ENCODE data around the gene MAPK10. TPM values are rescaled to one million over a fixed set of nuclear protein-coding genes. Genes with fewer than 3 reads are reported as not detected.

The MAPK10 gene
- total RNA-seq, 2 donors from 2014 or later, result 49.7 to 64.9 TPM

DNA sequence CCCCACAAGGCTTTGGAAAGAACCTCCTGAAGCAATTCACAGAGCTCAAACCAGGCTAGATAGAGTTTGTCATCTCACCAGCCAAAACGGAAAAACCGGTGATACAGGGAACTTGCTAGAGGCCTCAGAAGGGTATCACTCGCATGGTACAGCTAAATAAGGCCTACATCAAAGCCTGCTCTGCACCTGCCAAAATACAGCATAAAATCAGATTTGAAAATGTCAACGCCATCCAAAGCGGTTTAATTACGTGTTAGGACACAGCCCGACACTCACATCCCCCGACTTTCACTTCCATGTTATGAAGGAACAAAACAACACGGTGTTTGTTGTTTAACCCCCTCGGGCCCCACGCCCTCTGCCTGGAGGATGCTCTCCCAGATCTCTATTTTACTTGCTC is 65.0 kb downstream of the MAPK10 start:
- no peak for DNase-seq (ENCODE audit: low spot score)
- WGBS, result 42% methylated on average over 11 of the region's 11 CpGs
- TF ChIP-seq POLR2A (IDR thresholded peaks at IDR 0.05), result no peak
- TF ChIP-seq, protein P1, sequence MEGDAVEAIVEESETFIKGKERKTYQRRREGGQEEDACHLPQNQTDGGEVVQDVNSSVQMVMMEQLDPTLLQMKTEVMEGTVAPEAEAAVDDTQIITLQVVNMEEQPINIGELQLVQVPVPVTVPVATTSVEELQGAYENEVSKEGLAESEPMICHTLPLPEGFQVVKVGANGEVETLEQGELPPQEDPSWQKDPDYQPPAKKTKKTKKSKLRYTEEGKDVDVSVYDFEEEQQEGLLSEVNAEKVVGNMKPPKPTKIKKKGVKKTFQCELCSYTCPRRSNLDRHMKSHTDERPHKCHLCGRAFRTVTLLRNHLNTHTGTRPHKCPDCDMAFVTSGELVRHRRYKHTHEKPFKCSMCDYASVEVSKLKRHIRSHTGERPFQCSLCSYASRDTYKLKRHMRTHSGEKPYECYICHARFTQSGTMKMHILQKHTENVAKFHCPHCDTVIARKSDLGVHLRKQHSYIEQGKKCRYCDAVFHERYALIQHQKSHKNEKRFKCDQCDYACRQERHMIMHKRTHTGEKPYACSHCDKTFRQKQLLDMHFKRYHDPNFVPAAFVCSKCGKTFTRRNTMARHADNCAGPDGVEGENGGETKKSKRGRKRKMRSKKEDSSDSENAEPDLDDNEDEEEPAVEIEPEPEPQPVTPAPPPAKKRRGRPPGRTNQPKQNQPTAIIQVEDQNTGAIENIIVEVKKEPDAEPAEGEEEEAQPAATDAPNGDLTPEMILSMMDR (IDR thresholded peaks at IDR 0.05), result no peak
- TF ChIP-seq POLR2AphosphoS5 (IDR thresholded peaks at IDR 0.05), result no peak
- Histone ChIP-seq H3K27me3 (replicated peaks; ENCODE audit: insufficient read depth) (no peaks in the 10 kb centered on the region), H3K36me3 (no peaks in the 10 kb centered on the region), H3K27ac (no peak overlapping the region), H3K4me3 (no peak overlapping the region), H3K4me1 (replicated peaks) (no peaks in the 10 kb centered on the region), H3K9me3 (no peaks in the 10 kb centered on the region)
- intact Hi-C loops (cut with DNase I), result no loop called here

DNA sequence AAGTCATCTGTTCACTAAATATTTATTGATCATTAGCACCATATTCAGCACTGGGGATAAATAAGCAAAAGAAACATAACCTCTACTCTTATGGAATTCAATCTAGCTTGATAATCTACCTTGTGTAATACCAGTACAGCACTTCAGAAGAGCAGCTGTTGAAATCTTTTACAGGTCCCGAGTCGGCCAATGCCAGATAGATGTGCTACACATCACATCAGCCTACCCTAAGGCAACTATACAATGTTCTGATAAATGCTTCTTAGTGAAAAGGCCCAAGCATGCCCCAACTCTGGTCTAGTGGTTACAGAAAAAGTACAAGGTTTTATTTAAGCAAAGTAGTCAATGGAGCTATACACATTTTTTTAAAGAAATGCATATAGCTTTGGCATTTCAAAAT is 68.7 kb downstream of the MAPK10 start:
- Histone ChIP-seq H3K4me3 (no peak overlapping the region), H3K27ac (no peak overlapping the region), H3K36me3 (no peaks in the 10 kb centered on the region), H3K9me3 (no peaks in the 10 kb centered on the region), H3K4me1 (replicated peaks) (no peaks in the 10 kb centered on the region), H3K27me3 (replicated peaks; ENCODE audit: insufficient read depth) (no peaks in the 10 kb centered on the region)
- intact Hi-C loops (cut with DNase I), result no loop called here
- no peak for DNase-seq (ENCODE audit: low spot score)
- 95% methylated on average over 2 of the region's 2 CpGs for WGBS
- no peak for TF ChIP-seq POLR2AphosphoS5 (IDR thresholded peaks at IDR 0.05)
- no peak for TF ChIP-seq POLR2A (IDR thresholded peaks at IDR 0.05)
- TF ChIP-seq, protein P1 (IDR thresholded peaks at IDR 0.05), result no peak

DNA sequence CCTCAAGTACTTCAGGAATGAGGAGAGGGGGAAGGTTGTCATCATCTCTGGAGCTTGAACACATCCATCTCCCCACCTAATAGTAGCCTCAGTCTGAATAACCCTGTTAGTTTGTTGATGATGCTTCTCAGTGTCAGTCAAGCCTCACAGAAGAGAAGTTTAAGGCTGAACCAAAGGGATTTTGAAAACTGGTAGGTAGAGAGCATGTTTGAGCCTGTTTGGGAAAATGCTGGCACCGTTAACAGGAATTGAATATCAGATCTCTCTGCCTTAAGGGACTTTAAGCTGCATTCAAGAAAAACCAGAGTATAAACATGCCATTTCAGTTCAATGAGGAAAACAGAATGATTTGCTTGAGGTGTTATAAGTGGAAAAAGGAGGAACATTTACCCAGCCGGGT is 73.1 kb downstream of the MAPK10 start:
- intact Hi-C loops (cut with DNase I), result loop anchor here (10.0 kb wide), 1 partner anchor 48 kb away; no protein-coding TSS in a partner anchor
- Histone ChIP-seq H3K4me3 (no peak overlapping the region), H3K27ac (peak overlapping the region in 1 of 2 donors; percentile 27), H3K27me3 (replicated peaks; ENCODE audit: insufficient read depth) (no peaks in the 10 kb centered on the region), H3K4me1 (replicated peaks) (no peaks in the 10 kb centered on the region), H3K9me3 (no peaks in the 10 kb centered on the region), H3K36me3 (no peaks in the 10 kb centered on the region)
- TF ChIP-seq POLR2A (IDR thresholded peaks at IDR 0.05) (no peak), POLR2AphosphoS5 (IDR thresholded peaks at IDR 0.05) (peak; percentile 71)
- TF ChIP-seq, protein P1 (IDR thresholded peaks at IDR 0.05), result no peak
- 28% methylated on average over 2 of the region's 2 CpGs for WGBS
- DNase-seq (ENCODE audit: low spot score), result peak; percentile 70

DNA sequence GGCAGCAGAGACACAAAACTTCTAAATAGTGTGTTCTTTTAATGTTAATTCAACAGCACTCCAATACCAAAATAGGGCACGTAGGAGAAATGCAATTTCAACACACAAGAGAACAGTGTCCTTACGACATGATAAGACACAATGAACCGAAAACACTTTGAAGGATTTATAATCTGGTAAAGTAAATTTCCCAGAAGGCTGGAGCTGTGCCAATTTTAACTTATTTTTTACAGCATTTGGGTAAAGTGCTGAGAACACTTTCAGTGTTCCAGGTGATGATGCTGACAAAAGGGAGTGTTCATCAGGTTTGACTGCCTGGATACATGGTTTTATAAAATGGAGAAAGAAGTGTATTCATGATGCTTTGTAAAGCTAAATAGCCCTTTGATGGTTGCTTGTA is 76.5 kb downstream of the MAPK10 start:
- 6% methylated on average over 3 of the region's 3 CpGs for WGBS
- Histone ChIP-seq H3K4me1 (replicated peaks) (no peaks in the 10 kb centered on the region), H3K9me3 (no peaks in the 10 kb centered on the region), H3K36me3 (no peaks in the 10 kb centered on the region), H3K27ac (peak overlapping the region; percentile 35 to 49), H3K4me3 (no peak overlapping the region), H3K27me3 (replicated peaks; ENCODE audit: insufficient read depth) (no peaks in the 10 kb centered on the region)
- peak; percentile 75 for DNase-seq (ENCODE audit: low spot score)
- TF ChIP-seq, protein P1 (IDR thresholded peaks at IDR 0.05), result no peak
- TF ChIP-seq POLR2A (IDR thresholded peaks at IDR 0.05), result no peak
- peak; percentile 80 for TF ChIP-seq POLR2AphosphoS5 (IDR thresholded peaks at IDR 0.05)
- intact Hi-C loops (cut with DNase I), result loop anchor here (10.0 kb wide), 1 partner anchor 51 kb away; no protein-coding TSS in a partner anchor

DNA sequence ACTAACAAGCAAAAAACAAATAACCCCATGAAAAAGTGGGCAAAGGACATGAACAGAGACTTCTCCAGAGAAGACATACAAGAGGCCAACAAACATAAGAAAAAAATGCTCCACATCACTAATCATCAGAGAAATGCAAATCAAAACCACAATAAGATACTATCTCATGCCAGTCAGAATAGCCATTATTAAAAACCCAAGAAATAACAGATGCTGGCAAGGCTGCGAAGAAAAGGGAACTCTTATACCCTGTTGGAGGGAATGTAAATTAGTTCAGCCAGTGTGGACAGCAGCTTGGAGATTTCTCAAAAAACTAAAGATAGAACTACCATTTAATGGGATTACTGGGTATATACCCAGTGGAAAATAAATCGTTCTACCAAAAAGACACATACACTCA is 79.6 kb downstream of the MAPK10 start:
- Histone ChIP-seq H3K9me3 (no peaks in the 10 kb centered on the region), H3K4me1 (replicated peaks) (no peaks in the 10 kb centered on the region), H3K36me3 (no peaks in the 10 kb centered on the region), H3K4me3 (no peak overlapping the region), H3K27ac (no peak overlapping the region), H3K27me3 (replicated peaks; ENCODE audit: insufficient read depth) (no peaks in the 10 kb centered on the region)
- 73% methylated on average over 2 of the region's 2 CpGs for WGBS
- no peak for TF ChIP-seq POLR2AphosphoS5 (IDR thresholded peaks at IDR 0.05)
- TF ChIP-seq, protein P1 (IDR thresholded peaks at IDR 0.05), result no peak
- no peak for TF ChIP-seq POLR2A (IDR thresholded peaks at IDR 0.05)
- no peak for DNase-seq (ENCODE audit: low spot score)
- intact Hi-C loops (cut with DNase I), result loop anchor here (10.0 kb wide), 1 partner anchor 55 kb away; no protein-coding TSS in a partner anchor

All from prostate gland (tissue), 2 donors.